Measurements from ENCODE around the gene KREMEN2.
A peak's percentile ranks its signal among the peaks of the same experiment; 100 is the strongest.
"Not testable (repeated sequence)": the region's sequence is repeated elsewhere in the genome, so short reads cannot be mapped to it uniquely, and the experiment has no call there.

Gene KREMEN2

DNA sequence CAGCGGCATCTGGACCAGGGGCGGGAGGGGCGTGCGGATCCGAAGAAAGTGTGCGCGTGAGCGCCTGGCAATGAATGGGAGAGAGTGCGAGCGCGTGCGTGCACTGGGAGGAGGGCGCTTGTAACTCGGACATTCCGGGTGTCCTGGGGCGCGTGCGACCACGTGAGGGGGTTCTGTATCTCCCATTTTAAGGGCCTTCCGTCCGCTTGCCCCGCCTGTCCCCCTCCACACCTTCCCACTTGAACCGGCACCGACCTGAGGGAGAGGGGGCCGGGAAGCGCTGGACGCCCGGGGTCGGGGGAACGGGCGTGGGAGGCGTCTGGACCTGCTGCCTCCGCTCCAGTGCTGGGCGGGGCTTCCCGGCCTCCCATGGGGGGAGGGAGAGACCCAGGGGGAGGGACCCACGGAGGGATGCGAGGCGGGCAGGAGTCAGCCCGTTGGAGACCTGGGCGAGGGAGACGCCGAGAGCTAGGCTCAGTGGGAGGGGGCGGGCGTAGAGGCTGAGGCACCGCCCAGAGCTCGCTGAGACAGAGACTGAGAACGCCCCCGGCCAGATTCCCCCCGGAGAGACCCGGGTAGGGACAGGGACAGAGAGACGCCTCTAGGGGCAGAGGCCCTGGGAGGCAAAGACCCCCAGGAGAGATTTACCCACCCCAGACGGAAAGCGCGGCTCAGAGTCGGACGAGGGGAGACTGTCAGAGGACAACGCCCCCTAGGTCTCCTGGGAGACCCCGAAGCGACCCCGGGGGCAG, at the start of gene KREMEN2:
KREMEN2 (plus strand) TSS at position 553 of the 752 bp plus-strand sequence. CDS start 246 bp downstream, outside the sequence.
- H3K4me1 Mint-ChIP-seq (ENCODE audit: low read depth), result peaks cover 29% of the 10 kb centered on the region
- H3K4me3 Mint-ChIP-seq, result peak within 1 kb of the TSS; percentile 63
- H3K27ac Mint-ChIP-seq, result no peak within 1 kb of the TSS
- no peaks in the 10 kb centered on the region for H3K9me3 Mint-ChIP-seq
- peak; percentile 61 for DNase-seq
- no peaks in the 10 kb centered on the region for H3K36me3 Mint-ChIP-seq (ENCODE audit: low read depth)
- peaks cover 70% of the 10 kb centered on the region for H3K27me3 Mint-ChIP-seq

GRCh38 chr16:2915196-2915929, 48.7 kb upstream of the KREMEN2 start:
- H3K4me1 Mint-ChIP-seq (ENCODE audit: low read depth), result peaks cover 41% of the 10 kb centered on the region
- H3K9me3 Mint-ChIP-seq, result no peaks in the 10 kb centered on the region
- H3K27ac Mint-ChIP-seq, result peak overlapping the region; percentile 82
- peaks cover 45% of the 10 kb centered on the region for H3K36me3 Mint-ChIP-seq (ENCODE audit: low read depth)
- DNase-seq, result no peak
- H3K4me3 Mint-ChIP-seq, result no peak overlapping the region
- no peaks in the 10 kb centered on the region for H3K27me3 Mint-ChIP-seq

DNA sequence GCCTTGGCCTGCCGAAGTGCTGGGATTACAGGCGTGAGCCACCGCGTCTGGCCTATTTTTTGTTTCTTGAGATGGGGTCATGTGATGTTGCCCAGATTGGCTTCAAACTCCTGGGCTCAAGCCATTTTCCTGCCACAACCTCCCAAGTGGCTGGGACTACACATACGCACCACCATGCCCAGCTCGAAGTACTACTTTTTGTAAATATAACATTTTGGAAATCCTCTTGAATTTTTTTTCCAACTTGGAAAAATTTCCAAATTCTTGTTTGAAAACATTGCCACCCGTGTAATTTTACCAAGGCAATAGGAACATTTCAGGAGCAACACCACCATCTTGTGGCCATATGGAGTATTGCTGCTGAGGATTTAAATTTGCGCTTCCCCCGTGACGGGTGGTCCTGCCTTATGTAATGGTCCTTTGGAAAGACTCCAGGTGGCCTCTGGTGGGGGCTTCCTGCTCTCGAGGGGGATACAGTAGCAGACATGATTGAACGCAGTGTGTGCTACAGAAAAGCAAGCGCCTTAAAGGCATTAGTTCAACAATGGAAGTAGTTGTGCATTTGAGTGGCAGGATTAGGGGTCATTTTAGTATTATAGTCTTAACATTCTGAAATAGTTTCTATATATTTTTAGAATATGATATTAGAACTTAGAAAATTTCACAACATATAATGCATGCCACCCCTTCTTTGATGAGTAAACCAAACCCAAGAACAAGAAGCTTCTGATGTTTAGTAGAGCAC, 44.4 kb upstream of the KREMEN2 start:
- Mint-ChIP-seq H3K9me3 (no peaks in the 10 kb centered on the region), H3K27ac (peak overlapping the region; percentile 72), H3K36me3 (ENCODE audit: low read depth) (peaks cover 52% of the 10 kb centered on the region), H3K4me3 (no peak overlapping the region), H3K27me3 (no peaks in the 10 kb centered on the region), H3K4me1 (ENCODE audit: low read depth) (peaks cover 17% of the 10 kb centered on the region)
- peak; percentile 64 for DNase-seq

- Mint-ChIP-seq H3K36me3 (ENCODE audit: low read depth) (peaks cover 29% of the 10 kb centered on the region), H3K4me1 (ENCODE audit: low read depth) (peaks cover 18% of the 10 kb centered on the region), H3K4me3 (no peak overlapping the region), H3K27me3 (no peaks in the 10 kb centered on the region), H3K9me3 (no peaks in the 10 kb centered on the region), H3K27ac (no peak overlapping the region)
- DNase-seq, result no peak
Measured at GRCh38 chr16:2923481-2923880, 40.6 kb upstream of the KREMEN2 start.

- peaks cover 27% of the 10 kb centered on the region for H3K36me3 Mint-ChIP-seq (ENCODE audit: low read depth)
- H3K9me3 Mint-ChIP-seq, result no peaks in the 10 kb centered on the region
- DNase-seq, result no peak
- peaks cover 12% of the 10 kb centered on the region for H3K4me1 Mint-ChIP-seq (ENCODE audit: low read depth)
- no peak overlapping the region for H3K4me3 Mint-ChIP-seq
- no peak overlapping the region for H3K27ac Mint-ChIP-seq
- no peaks in the 10 kb centered on the region for H3K27me3 Mint-ChIP-seq
Measured at GRCh38 chr16:2924901-2925755, 38.9 kb upstream of the KREMEN2 start.

GRCh38 chr16:2925951-2926649, 38.0 kb upstream of the KREMEN2 start:
- no peaks in the 10 kb centered on the region for H3K9me3 Mint-ChIP-seq
- no peak for DNase-seq
- H3K4me3 Mint-ChIP-seq, result no peak overlapping the region
- H3K27ac Mint-ChIP-seq, result no peak overlapping the region
- peaks cover 30% of the 10 kb centered on the region for H3K36me3 Mint-ChIP-seq (ENCODE audit: low read depth)
- no peaks in the 10 kb centered on the region for H3K27me3 Mint-ChIP-seq
- H3K4me1 Mint-ChIP-seq (ENCODE audit: low read depth), result peaks cover 12% of the 10 kb centered on the region

DNA sequence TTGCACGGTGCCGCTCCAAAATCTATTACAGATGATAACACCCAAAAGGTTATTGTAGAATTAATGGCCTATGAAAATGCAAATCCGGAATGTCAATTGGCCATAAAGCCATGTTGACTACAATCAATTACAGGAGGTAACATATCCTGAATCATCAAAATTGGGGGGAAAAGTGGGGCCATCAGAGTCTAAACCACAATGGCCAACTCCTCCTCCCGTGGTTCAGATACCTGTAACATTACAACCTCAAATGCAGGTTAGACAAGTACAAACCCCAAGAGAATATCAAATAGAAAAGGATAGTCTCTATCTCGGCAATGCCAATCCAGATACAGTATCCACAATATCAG, 37.5 kb upstream of the KREMEN2 start:
- Mint-ChIP-seq H3K4me1 (ENCODE audit: low read depth) (peaks cover 12% of the 10 kb centered on the region), H3K36me3 (ENCODE audit: low read depth) (peaks cover 32% of the 10 kb centered on the region), H3K27me3 (no peaks in the 10 kb centered on the region), H3K27ac (no peak overlapping the region), H3K9me3 (no peaks in the 10 kb centered on the region), H3K4me3 (no peak overlapping the region)
- DNase-seq, result no peak

- peaks cover 28% of the 10 kb centered on the region for H3K36me3 Mint-ChIP-seq (ENCODE audit: low read depth)
- DNase-seq, result peak; percentile 87
- no peaks in the 10 kb centered on the region for H3K9me3 Mint-ChIP-seq
- H3K27me3 Mint-ChIP-seq, result no peaks in the 10 kb centered on the region
- no peak overlapping the region for H3K4me3 Mint-ChIP-seq
- peaks cover 12% of the 10 kb centered on the region for H3K4me1 Mint-ChIP-seq (ENCODE audit: low read depth)
- H3K27ac Mint-ChIP-seq, result no peak overlapping the region
Measured at GRCh38 chr16:2927010-2927646, 36.9 kb upstream of the KREMEN2 start.

- peaks cover 10% of the 10 kb centered on the region for H3K4me1 Mint-ChIP-seq (ENCODE audit: low read depth)
- not testable (repeated sequence) for H3K27ac Mint-ChIP-seq, DNase-seq, H3K27me3 Mint-ChIP-seq, H3K4me3 Mint-ChIP-seq, H3K9me3 Mint-ChIP-seq
- peaks cover 30% of the 10 kb centered on the region for H3K36me3 Mint-ChIP-seq (ENCODE audit: low read depth)
Measured at GRCh38 chr16:2928151-2928550, 35.9 kb upstream of the KREMEN2 start.

DNA sequence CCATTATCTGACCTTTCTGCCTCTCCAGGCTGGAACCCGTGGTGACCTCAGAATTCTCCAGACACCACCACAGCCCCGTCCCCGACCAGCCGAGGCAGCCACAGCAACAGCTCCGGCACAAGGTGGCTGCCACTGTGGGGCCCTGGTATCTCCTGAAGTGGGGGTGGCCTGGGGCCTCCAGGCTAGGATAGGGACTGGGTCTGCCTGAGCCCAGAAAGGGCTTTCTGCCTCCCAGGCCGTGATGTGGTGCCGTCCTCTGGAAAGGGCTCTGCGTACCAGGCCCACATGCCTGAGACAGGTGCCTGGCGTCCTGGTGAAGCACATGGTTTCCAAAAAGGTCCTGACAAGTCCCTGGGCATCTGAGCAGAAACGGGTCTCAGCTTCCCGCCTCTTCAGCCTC, 35.3 kb upstream of the KREMEN2 start:
- no peaks in the 10 kb centered on the region for H3K27me3 Mint-ChIP-seq
- H3K4me3 Mint-ChIP-seq, result no peak overlapping the region

DNA sequence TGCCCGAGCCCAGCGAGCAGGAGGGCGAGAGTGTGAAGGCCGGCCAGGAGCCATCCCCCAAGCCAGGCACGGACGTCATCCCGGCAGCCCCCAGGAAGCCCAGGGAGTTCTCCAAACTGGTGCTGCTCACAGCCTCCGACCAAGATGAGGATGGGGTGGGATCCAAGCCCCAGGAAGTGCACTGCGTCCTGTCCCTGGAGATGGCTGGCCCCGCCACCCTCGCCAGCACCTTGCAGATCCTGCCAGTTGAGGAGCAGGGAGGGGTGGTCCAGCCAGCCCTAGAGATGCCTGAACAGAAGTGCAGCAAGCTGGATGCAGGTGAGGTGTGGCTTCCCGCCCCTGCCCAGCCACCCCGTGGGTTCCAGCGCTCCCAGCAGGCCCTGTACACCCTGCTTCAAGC, 34.4 kb upstream of the KREMEN2 start:
- no peaks in the 10 kb centered on the region for H3K27me3 Mint-ChIP-seq
- H3K4me1 Mint-ChIP-seq (ENCODE audit: low read depth), result peaks cover 10% of the 10 kb centered on the region
- no peak overlapping the region for H3K27ac Mint-ChIP-seq
- H3K9me3 Mint-ChIP-seq, result no peaks in the 10 kb centered on the region
- peaks cover 38% of the 10 kb centered on the region for H3K36me3 Mint-ChIP-seq (ENCODE audit: low read depth)
- H3K4me3 Mint-ChIP-seq, result no peak overlapping the region
- DNase-seq, result no peak

More for the DNA sequence above, 35.3 kb upstream of the KREMEN2 start:
- Mint-ChIP-seq H3K4me1 (ENCODE audit: low read depth) (peaks cover 10% of the 10 kb centered on the region), H3K27ac (no peak overlapping the region), H3K9me3 (no peaks in the 10 kb centered on the region), H3K36me3 (ENCODE audit: low read depth) (peaks cover 30% of the 10 kb centered on the region)
- no peak for DNase-seq

DNA sequence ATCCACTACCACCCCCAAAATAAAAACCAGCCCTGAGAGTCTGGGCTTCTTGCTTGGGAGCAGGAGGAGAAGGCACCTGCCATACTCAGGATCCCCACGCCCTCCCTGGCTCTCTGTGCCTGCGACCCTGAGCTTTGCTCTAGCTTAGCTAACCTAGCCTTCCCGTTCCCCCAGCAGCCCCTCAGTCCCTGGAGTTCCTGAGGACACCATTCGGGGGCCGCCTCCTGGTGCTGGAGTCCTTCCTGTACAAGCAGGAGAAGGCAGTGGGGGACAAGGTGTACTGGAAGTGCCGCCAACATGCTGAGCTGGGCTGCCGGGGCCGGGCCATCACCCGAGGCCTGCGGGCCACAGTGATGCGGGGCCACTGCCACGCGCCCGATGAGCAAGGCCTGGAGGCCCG, 33.8 kb upstream of the KREMEN2 start:
- Mint-ChIP-seq H3K27me3 (no peaks in the 10 kb centered on the region), H3K36me3 (ENCODE audit: low read depth) (peaks cover 40% of the 10 kb centered on the region), H3K4me1 (ENCODE audit: low read depth) (peaks cover 10% of the 10 kb centered on the region), H3K27ac (no peak overlapping the region), H3K9me3 (no peaks in the 10 kb centered on the region), H3K4me3 (no peak overlapping the region)
- DNase-seq, result no peak

- H3K27me3 Mint-ChIP-seq, H3K27ac Mint-ChIP-seq, H3K4me3 Mint-ChIP-seq, DNase-seq, H3K9me3 Mint-ChIP-seq: not testable (repeated sequence)
- peaks cover 10% of the 10 kb centered on the region for H3K4me1 Mint-ChIP-seq (ENCODE audit: low read depth)
- peaks cover 49% of the 10 kb centered on the region for H3K36me3 Mint-ChIP-seq (ENCODE audit: low read depth)
Measured at GRCh38 chr16:2931231-2931914, 32.7 kb upstream of the KREMEN2 start.
